Neutrophil (primary cell): ENCODE measurements around the gene SARM1.

ENCODE experiments used
- H3K27ac ChIP-seq: fragments of 200-600 bp; sonication (generic); 2 replicates; pipeline ENCODE4 v1.5.1; 2016; ENCODE audit warnings: mild to moderate bottlenecking, moderate library complexity
- H3K27me3 ChIP-seq: fragments of 200-600 bp; sonication (generic); 2 replicates; pipeline ENCODE4 v1.6.0; 2016; ENCODE audit warnings: mild to moderate bottlenecking
- H3K36me3 ChIP-seq: fragments of 200-600 bp; sonication (generic); 2 replicates; pipeline ENCODE4 v1.5.1; 2017
- H3K4me1 ChIP-seq, 2 experiments: fragments of 200-600 bp in 1 of 2; sonication (generic) in 1 of 2; 1 replicate in 1 of 2; 2 replicates in 1 of 2; pipeline versions ENCODE4 v1.5.1 to v1.6.1; 2013 to 2016; ENCODE audit warnings: low read depth in 1 of 2, low read length in 1 of 2, mild to moderate bottlenecking in 1 of 2, moderate library complexity in 1 of 2; ENCODE audit not compliant: control insufficient read depth in 1 of 2, insufficient read depth in 1 of 2
- H3K4me3 ChIP-seq, 2 experiments: fragments of 200-600 bp in 1 of 2; sonication (generic) in 1 of 2; 1 replicate in 1 of 2; 2 replicates in 1 of 2; pipeline ENCODE4 v1.5.1; 2013 to 2016; ENCODE audit warnings: low read depth in 1 of 2, low read length in 1 of 2, mild to moderate bottlenecking in 1 of 2, moderate library complexity in 1 of 2
- H3K9me3 ChIP-seq: fragments of 200-600 bp; sonication (generic); 2 replicates; pipeline ENCODE4 v1.5.1; 2016
- CTCF ChIP-seq: fragments of 200-600 bp; sonication (generic); IDR thresholded peaks from 2 replicates; pipeline ENCODE4 v1.5.1; 2016; ENCODE audit warnings: antibody characterized with exemption

SARM1 gene

GRCh38 chr17:28394337-28395116, 23.0 kb downstream of the SARM1 start:
- Histone ChIP-seq H3K27me3 (no peaks in the 10 kb centered on the region), H3K4me3 (no peak overlapping the region), H3K9me3 (no peaks in the 10 kb centered on the region), H3K4me1 (no peaks in the 10 kb centered on the region), H3K36me3 (no peaks in the 10 kb centered on the region), H3K27ac (no peak overlapping the region)
- TF ChIP-seq CTCF, result no peak

- Histone ChIP-seq H3K36me3 (no peaks in the 10 kb centered on the region), H3K27me3 (no peaks in the 10 kb centered on the region), H3K4me3 (no peak overlapping the region), H3K27ac (no peak overlapping the region), H3K9me3 (no peaks in the 10 kb centered on the region), H3K4me1 (no peaks in the 10 kb centered on the region)
- no peak for TF ChIP-seq CTCF
Measured at GRCh38 chr17:28395426-28395825, 23.9 kb downstream of the SARM1 start.

GRCh38 chr17:28395968-28396367, 24.5 kb downstream of the SARM1 start:
- H3K4me1 ChIP-seq, result no peaks in the 10 kb centered on the region
- no peaks in the 10 kb centered on the region for H3K36me3 ChIP-seq
- TF ChIP-seq CTCF, result no peak
- H3K27me3 ChIP-seq, result no peaks in the 10 kb centered on the region
- H3K9me3 ChIP-seq, result no peaks in the 10 kb centered on the region
- H3K4me3 ChIP-seq, result no peak overlapping the region
- H3K27ac ChIP-seq, result no peak overlapping the region

GRCh38 chr17:28396635-28397239, 25.2 kb downstream of the SARM1 start:
- H3K36me3 ChIP-seq, result no peaks in the 10 kb centered on the region
- no peaks in the 10 kb centered on the region for H3K4me1 ChIP-seq
- H3K9me3 ChIP-seq, result no peaks in the 10 kb centered on the region
- no peak for TF ChIP-seq CTCF
- H3K27me3 ChIP-seq, result no peaks in the 10 kb centered on the region
- H3K27ac ChIP-seq, result no peak overlapping the region
- no peak overlapping the region for H3K4me3 ChIP-seq

GRCh38 chr17:28397275-28397674, 25.8 kb downstream of the SARM1 start:
- TF ChIP-seq CTCF, result no peak
- no peaks in the 10 kb centered on the region for H3K36me3 ChIP-seq
- no peaks in the 10 kb centered on the region for H3K9me3 ChIP-seq
- H3K4me1 ChIP-seq, result no peaks in the 10 kb centered on the region
- H3K27me3 ChIP-seq, result no peaks in the 10 kb centered on the region
- no peak overlapping the region for H3K27ac ChIP-seq
- H3K4me3 ChIP-seq, result no peak overlapping the region
